Mesothelial cell of epicardium (in vitro differentiated cells): ENCODE data around the gene PIK3CG. TPM values are rescaled to one million over a fixed set of nuclear protein-coding genes. Genes with fewer than 3 reads are reported as not detected.
"Not testable (repeated sequence)": the region's sequence is repeated elsewhere in the genome, so short reads cannot be mapped to it uniquely, and the experiment has no call there.

ENCODE experiments used
- DNase-seq, 2 experiments: peaks; one replicate each; pipeline ENCODE4 v3.0.0; 2021; ENCODE audit warnings: low spot score in 2 of 2; ENCODE audit not compliant: unreplicated experiment in 2 of 2
- H3K27ac Mint-ChIP-seq: 2 replicates; pipeline ENCODE4 v1.8.0; 2021; ENCODE audit warnings: mixed read lengths
- H3K27me3 Mint-ChIP-seq: 2 replicates; pipeline ENCODE4 v1.8.0; 2021; ENCODE audit warnings: low read depth, mixed read lengths
- H3K36me3 Mint-ChIP-seq: 2 replicates; pipeline ENCODE4 v1.8.0; 2021; ENCODE audit warnings: mixed read lengths
- H3K4me1 Mint-ChIP-seq: 2 replicates; pipeline ENCODE4 v1.8.0; 2021; ENCODE audit warnings: mixed read lengths
- H3K4me3 Mint-ChIP-seq: 2 replicates; pipeline ENCODE4 v1.8.0; 2021; ENCODE audit warnings: mild to moderate bottlenecking, moderate library complexity, mixed read lengths
- H3K9me3 Mint-ChIP-seq: 2 replicates; pipeline ENCODE4 v1.8.0; 2021; ENCODE audit warnings: mixed read lengths
- CTCF ChIP-seq: fragments of 200-600 bp; sonication (generic); IDR thresholded peaks from one replicate; pipeline ENCODE4 v1.5.0; 2021; ENCODE audit warnings: antibody characterized with exemption; ENCODE audit not compliant: unreplicated experiment
- total RNA-seq: library from RNA; stranded (reverse); gene quantifications from 3 replicates; pipeline ENCODE4 v1.2.1, GENCODE V29; 2021

PIK3CG gene
- total RNA-seq, 1 donor from 2014 or later: 0.09 TPM

- Mint-ChIP-seq H3K4me3 (no peak overlapping the region), H3K36me3 (no peaks in the 10 kb centered on the region), H3K4me1 (peaks cover 3% of the 10 kb centered on the region), H3K9me3 (peaks cover 7% of the 10 kb centered on the region), H3K27ac (no peak overlapping the region), H3K27me3 (peaks cover 29% of the 10 kb centered on the region)
- no peak for DNase-seq
- no peak for TF ChIP-seq CTCF
These were observed 16.1 kb upstream of the PIK3CG start for GRCh38 chr7:106848851-106849442.

- H3K4me3 Mint-ChIP-seq, H3K27ac Mint-ChIP-seq, H3K36me3 Mint-ChIP-seq, H3K27me3 Mint-ChIP-seq, DNase-seq, H3K4me1 Mint-ChIP-seq, H3K9me3 Mint-ChIP-seq: not testable (repeated sequence)
These were observed 13.4 kb upstream of the PIK3CG start for GRCh38 chr7:106851632-106852031.

- Mint-ChIP-seq H3K4me1 (no peaks in the 10 kb centered on the region), H3K27me3 (peaks cover 4% of the 10 kb centered on the region), H3K4me3 (no peak overlapping the region), H3K27ac (no peak overlapping the region), H3K36me3 (no peaks in the 10 kb centered on the region), H3K9me3 (peaks cover 11% of the 10 kb centered on the region)
- no peak for TF ChIP-seq CTCF
- no peak for DNase-seq
These were observed 11.7 kb upstream of the PIK3CG start for GRCh38 chr7:106853250-106853908.

- Mint-ChIP-seq H3K36me3 (no peaks in the 10 kb centered on the region), H3K27me3 (no peaks in the 10 kb centered on the region), H3K9me3 (peaks cover 18% of the 10 kb centered on the region), H3K4me3 (no peak overlapping the region), H3K4me1 (peaks cover 11% of the 10 kb centered on the region), H3K27ac (no peak overlapping the region)
- no peak for DNase-seq
- no peak for TF ChIP-seq CTCF
These were observed 9.4 kb upstream of the PIK3CG start for GRCh38 chr7:106855540-106856132.

GRCh38 chr7:106858618-106859532, 6.2 kb upstream of the PIK3CG start:
- H3K4me1 Mint-ChIP-seq: peaks cover 21% of the 10 kb centered on the region
- no peaks in the 10 kb centered on the region for H3K27me3 Mint-ChIP-seq
- H3K9me3 Mint-ChIP-seq: peaks cover 11% of the 10 kb centered on the region
- H3K36me3 Mint-ChIP-seq: no peaks in the 10 kb centered on the region
- H3K4me3 Mint-ChIP-seq: no peak overlapping the region
- DNase-seq: peak; percentile 26 to 43
- H3K27ac Mint-ChIP-seq: peak overlapping the region; percentile 80
- no peak for TF ChIP-seq CTCF
